ENCODE results near the gene KCNQ1. TPM values are rescaled to one million over a fixed set of nuclear protein-coding genes. Genes with fewer than 3 reads are reported as not detected.

The KCNQ1 gene
- total RNA-seq, 4 donors from 2014 or later: 3.2 to 12.7 (median 5.5) TPM

DNA sequence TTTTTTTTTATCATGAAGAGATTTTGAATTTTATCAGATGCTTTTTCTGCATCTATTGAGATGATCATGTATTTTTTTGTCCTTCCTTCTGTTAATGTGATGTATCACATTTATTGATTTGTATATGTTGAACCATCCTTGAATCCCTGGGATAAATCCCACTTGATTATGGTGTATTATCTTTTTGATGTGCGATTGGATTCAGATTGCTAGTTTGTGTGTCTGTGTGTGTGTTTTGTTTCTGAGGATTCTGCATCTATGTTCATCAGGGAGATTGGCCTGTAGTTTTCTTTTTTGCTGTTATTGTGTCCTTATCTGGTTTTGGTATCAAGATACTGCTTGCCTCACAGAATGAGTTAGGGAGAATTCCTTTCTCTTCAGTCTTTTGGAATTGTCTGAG is 202.4 kb downstream of the KCNQ1 start:
- TF ChIP-seq, protein P1, sequence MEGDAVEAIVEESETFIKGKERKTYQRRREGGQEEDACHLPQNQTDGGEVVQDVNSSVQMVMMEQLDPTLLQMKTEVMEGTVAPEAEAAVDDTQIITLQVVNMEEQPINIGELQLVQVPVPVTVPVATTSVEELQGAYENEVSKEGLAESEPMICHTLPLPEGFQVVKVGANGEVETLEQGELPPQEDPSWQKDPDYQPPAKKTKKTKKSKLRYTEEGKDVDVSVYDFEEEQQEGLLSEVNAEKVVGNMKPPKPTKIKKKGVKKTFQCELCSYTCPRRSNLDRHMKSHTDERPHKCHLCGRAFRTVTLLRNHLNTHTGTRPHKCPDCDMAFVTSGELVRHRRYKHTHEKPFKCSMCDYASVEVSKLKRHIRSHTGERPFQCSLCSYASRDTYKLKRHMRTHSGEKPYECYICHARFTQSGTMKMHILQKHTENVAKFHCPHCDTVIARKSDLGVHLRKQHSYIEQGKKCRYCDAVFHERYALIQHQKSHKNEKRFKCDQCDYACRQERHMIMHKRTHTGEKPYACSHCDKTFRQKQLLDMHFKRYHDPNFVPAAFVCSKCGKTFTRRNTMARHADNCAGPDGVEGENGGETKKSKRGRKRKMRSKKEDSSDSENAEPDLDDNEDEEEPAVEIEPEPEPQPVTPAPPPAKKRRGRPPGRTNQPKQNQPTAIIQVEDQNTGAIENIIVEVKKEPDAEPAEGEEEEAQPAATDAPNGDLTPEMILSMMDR (IDR thresholded peaks at IDR 0.05; ENCODE audit: low read depth): no peak

DNA sequence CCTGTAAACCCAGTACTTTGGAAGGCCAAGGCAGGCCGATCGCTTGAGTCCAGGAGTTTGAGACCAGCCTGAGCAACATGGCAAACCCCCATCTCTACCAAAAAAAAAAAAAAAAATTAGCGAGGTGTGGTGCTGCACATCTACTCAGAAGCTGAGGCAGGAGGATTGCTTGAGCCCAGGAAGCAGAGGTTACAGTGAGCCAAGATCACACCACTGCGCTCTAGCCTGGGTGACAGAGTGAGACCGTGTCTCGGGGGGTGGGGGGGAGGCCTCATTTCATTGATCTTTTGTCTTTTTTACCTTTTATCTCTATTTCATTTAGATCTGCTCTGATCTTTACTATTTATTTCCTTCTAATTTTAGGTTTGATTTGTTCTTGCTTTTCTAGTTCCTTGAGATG is 203.1 kb downstream of the KCNQ1 start:
- TF ChIP-seq, protein P1 (IDR thresholded peaks at IDR 0.05; ENCODE audit: low read depth): no peak

DNA sequence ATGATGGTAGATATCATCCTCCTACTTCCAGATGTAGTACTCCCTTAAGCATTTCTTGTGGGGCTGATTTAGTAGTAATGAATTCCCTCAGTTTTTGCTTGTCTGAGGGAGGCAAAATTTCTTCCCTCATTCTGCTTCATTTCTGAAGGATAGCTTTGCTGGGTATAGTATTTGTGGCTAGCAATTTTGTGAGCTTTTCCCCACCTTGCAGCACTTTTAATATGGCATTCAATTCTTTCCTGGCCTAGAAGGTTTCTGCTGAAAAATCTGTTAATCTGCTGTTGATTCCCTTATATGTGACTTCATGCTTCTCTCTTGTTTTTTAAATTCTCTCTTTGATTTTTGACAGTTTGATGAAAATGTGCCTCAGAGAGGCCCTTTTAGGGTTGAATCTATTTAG is 204.6 kb downstream of the KCNQ1 start:
- TF ChIP-seq, protein P1 (IDR thresholded peaks at IDR 0.05; ENCODE audit: low read depth): no peak

DNA sequence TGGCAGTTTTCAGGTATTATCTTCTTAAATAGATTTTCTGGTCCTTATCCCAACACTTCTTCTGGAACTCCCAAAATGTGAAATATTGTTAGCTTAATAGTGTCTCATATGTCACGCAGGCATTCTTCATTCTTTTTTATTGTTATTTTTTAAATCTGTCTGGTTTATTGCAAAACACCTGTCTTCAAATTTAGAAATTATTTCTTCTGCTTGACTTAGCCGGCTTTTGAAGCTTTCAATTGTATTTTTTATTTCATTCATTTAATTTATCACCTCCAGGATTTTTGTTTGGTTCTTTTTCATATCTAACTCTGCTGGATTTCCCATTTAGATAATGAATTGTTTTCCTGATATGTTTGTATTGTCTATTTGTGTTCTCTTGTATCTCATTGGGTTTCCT is 205.0 kb downstream of the KCNQ1 start:
- TF ChIP-seq, protein P1 (IDR thresholded peaks at IDR 0.05; ENCODE audit: low read depth): no peak

DNA sequence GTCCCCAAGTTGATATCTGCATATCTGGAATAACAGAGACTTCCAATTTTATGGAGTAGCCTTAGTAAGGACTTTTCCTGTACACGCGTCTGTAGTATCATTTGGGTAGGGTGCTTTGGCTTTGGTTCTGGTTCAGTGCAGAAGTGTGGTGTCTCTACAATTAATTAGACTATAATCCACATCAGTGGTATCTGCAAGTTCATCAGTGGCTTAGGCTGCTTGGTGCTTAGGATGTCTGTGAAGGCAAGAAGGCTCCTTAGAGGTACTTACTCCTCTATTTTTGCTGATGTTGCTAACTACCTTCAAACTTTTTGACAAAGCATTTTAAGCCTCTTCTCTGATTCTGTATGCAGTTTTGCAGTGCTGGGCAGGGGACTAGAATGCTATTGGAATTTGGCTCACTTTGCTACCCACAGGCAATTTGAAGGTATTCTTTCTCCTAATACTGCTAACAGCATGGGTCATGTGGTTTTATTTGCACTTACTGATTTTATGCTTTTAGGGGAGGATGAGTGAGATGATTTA is 205.6 kb downstream of the KCNQ1 start:
- TF ChIP-seq, protein P1 (IDR thresholded peaks at IDR 0.05; ENCODE audit: low read depth): no peak

DNA sequence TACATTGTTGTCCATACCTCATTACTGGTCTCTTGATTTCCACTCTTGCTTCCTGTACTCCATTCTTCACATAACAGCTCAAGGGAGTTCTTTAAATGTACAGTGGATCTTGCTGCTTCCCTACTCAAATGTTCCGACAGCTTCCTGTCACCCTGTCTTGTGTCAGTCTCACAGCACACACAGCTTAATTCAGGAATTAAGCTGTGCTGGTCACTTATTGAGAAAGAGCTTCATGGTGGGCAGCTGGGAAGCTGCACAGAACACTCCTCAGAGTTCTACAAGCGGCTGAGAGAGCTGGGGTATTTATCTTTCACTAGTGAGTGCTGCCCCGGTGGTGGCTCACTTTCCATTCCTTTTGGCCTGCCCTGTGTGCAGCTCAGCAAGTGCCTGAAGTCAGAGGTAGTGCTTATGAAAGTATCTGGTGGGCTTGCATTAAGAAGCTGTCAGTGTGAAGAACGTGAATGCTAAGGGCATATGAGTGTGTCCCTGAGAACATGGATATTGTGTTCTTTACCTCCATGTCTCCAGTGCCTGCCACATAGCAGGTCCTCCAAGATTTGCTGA is 206.3 kb downstream of the KCNQ1 start:
- TF ChIP-seq, protein P1 (IDR thresholded peaks at IDR 0.05; ENCODE audit: low read depth): no peak

DNA sequence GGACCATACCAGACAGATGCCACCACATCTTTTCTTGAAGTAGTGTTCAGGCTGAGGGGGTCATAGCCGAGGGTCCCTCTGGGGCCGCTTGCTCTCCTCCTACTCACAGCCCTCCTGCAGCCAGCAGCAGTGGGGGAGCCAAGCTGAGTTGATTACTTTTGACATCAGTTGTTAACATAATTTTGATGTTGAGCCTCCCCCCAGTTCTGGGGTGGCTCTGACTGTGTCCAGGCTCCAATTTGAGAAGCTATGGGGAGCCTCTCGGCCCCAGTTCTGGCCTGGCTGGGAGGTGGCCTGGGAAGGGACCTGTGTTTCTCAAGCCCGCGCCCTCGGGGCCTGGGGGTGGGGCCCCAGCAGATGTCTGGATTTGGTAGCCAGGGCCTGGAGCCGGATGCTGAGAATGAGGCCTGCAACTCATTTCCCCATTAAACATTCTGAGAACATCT is 207.0 kb downstream of the KCNQ1 start:
- TF ChIP-seq, protein P1 (IDR thresholded peaks at IDR 0.05; ENCODE audit: low read depth): no peak
